Adrenal gland (tissue), 5 donors: ENCODE data around the gene SLC25A46.

Experiments used
- CTCF ChIP-seq, 6 experiments: fragments of 450-650 bp in 4 of 6; fragments of 200-600 bp in 2 of 6; sonication (generic) in 1 of 6; IDR thresholded peaks; 1 replicate in 5 of 6; 2 replicates in 1 of 6; pipeline versions ENCODE4 v1.5.1 to v1.8.0; 2016 to 2021; ENCODE audit warnings: antibody characterized with exemption in 6 of 6, mild to moderate bottlenecking in 2 of 6, moderate library complexity in 1 of 6
- POLR2A ChIP-seq, 2 donors: fragments of 450-650 bp; IDR thresholded peaks; one replicate each; pipeline ENCODE4 v1.6.1; 2017; ENCODE audit warnings: antibody characterized with exemption in 2 of 2, mild to moderate bottlenecking in 2 of 2, moderate library complexity in 1 of 2
- donor health status: DM: no; HTN: no; CAD: no.

- no peak for TF ChIP-seq POLR2A (IDR thresholded peaks at IDR 0.05)
- TF ChIP-seq CTCF (IDR thresholded peaks at IDR 0.05): no peak
Observed at GRCh38 chr5:110702300-110702699, 36.5 kb upstream of the SLC25A46 start.
